ENCODE results near the gene LARP6.
"Not testable (repeated sequence)": the region's sequence is repeated elsewhere in the genome, so short reads cannot be mapped to it uniquely, and the experiment has no call there.

The LARP6 gene

DNA sequence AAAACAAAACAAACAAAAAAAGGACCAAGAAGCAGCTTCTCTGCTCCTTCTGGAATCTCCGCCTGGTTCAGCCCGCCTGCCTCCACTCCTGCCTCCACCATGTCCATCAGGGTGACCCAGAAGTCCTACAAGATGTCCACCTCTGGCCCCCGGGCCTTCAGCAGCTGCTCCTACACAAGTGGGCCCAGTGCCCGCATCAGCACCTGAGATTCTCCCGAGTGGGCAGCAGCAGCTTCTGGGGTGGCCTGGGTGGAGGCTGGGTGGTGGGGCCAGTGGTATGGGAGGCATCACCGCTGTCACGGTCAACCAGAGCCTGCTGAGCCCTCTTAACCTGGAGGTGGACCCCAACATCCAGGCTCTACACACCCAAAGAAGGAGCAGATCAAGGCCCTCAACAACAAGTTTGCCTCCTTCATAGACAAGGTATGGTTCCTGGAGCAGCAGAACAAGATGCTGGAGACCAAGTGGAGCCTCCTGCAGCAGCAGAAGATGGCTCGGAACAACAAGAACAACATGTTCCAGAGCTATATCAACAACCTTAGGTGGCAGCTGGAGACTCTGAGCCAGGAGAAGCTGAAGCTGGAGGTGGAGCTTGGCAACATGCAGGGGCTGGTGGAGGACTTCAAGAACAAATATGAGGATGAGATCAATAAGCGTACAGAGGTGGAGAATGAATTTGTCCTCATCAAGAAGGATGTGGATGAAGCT is 4.8 kb upstream of the LARP6 start:
- DNase-seq, result not testable (repeated sequence)

DNA sequence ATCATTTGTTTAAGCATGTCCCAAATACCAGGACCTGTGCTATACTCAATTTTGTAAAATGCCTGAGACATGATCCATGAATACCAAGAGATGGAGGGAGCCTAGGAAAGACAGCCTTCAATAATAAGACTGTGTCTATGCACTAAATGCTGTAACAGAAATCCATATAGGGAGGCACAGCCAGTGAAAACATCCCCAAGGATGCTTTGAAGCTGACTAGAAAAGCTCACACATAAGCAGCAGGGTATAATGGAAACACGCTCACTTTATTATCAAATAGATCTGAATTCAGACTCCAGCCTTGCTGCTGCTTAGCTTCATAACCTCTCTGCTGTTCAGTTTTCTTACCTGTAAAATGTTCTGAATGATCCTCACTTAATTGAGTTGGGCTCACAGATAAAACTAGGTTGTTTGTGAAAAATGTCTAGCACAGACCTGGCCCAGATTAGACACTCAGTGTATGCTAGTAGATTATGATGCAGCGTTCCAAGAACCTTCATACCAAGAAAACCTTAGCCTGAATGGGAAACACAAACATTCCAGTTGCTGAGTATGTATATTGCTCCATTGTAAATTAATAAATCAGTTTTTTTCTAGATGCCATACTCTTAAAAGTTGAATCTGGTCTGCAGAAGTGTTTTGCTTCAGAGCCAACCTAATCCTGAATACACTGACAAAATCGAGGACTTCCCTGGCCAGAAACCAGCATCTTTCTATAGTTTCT is 3.8 kb upstream of the LARP6 start:
- no peak for DNase-seq

DNA sequence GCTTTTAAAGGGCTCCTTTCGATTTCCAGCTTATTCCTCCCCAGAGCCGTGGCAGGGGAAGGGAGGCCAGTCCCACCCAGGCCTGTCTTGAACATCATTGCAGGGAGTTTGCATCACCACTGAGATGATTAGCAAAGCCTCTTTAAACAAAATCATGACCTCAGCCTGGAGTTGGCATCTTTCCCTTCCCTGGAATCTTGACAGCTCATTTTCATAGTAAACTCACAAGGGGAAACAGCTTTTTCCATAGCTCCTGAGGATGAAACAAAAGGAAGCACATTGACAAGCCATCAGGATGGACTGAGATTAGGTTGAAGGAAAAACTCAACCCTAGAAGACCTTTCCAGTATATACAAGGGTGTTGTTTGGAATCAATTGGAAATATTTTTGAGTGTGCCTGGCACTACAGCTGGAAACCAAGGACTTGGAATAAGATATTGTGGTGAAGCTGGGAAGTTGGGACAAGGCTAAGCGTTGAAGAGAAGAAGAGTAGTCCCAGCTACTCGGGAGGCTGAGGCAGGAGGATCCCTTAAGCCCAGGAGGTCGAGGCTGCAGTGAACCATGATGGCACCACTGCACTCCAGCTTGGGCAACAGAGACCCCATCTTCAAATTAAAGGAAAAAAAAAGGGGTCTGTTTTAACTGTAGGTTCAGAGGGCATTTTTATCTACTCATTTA is 3.1 kb upstream of the LARP6 start:
- no peak for DNase-seq

DNA sequence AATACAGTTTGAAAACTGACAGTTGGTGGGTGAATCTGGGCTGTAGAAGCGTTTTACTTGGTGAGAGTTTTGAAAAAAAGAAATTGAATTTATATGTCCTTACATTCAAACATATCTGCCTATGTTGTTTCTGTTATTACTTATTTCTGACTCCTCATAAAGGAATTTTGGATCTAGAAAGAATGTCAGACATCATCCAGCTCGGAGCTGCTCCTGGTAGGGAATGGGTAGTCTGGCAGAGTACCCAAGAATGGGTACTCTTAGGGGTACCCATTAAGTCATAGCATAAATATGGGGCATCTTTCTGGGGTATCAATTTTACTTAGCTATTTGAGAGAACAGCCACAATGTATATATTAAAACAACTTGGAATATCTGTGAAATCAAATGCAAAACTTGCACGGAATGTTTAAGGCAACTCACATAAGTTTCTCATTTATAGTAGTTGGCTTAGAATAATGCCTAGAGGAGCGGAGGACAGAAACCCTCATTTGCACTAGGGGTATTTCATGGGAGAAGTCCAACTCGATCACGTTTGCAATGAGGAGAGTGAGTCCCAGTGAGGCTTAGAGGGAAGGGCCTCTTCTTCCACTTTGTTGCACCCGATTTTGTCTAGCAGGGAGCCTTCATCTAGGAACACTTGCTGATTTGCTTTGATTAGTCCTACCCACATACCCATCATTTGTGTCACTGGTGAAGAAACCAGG is 2.4 kb upstream of the LARP6 start:
- no peak for DNase-seq

DNA sequence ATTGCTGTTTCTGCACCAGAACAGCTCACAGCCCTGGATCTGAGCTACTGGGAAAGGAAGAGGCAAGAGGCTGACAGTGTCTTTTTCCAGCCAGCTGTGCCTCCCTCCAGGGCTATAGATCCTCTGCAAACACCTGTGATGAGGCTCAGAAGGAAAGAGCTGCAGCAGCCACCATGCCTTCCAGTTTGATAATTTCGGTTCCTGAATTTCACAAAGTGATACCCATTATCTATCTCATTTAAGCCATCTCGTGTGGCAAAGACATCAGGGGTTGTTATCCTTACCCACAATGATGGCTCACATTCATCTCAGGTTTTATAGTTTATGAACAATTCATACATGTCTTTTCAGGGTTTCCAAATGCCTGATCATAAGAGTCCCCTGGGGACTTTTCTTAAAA is 1.8 kb upstream of the LARP6 start:
- no peak for DNase-seq

DNA sequence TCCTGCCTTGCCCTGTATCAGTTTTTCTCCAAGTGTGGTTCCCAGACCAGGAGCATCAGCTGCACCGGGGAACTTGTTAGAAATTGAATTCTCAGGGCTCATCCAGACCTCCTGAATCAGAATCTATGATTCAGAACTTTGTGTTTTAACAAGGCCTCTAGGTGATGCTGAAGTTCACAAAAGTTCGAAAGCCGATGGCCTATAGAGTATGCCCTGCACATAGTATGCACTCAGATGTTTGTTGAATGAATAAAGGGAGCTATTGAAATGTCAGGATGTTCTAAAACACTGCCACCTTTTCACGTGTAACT is 664 bp upstream of the LARP6 start:
- DNase-seq, result no peak

DNA sequence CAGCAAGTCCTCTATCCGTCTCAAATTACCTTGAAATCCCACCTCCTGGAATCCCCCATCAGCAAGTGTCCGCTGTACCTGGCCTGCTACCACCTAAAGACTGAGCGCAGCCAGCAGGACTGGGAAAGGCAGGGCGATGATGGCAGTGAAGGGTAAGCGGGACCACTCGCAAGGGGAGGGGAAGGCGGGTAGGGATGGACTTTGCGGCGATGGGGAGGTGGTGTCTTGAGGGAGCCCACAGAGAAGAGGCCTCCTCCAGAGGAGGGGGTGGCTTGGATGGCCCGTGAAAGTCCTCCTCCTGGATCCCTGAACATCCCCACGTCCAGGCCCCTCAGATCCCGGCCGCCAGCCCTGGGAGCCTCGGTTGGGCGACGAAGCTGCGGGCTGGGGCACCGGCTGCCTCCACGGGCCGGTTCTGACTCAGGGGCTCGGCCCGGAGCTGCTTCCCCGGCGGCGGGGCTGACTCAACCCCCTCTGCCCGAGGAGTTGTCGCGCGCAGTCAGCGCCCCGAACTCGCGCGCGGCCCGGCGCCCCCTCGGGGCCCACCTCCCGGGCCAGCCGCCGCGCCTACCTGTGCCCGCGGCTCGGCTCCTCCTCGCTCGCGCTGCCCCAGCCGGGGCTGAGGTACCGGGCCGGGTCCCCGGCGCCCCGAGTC is 512 bp downstream of the LARP6 start:
- DNase-seq, result no peak

DNA sequence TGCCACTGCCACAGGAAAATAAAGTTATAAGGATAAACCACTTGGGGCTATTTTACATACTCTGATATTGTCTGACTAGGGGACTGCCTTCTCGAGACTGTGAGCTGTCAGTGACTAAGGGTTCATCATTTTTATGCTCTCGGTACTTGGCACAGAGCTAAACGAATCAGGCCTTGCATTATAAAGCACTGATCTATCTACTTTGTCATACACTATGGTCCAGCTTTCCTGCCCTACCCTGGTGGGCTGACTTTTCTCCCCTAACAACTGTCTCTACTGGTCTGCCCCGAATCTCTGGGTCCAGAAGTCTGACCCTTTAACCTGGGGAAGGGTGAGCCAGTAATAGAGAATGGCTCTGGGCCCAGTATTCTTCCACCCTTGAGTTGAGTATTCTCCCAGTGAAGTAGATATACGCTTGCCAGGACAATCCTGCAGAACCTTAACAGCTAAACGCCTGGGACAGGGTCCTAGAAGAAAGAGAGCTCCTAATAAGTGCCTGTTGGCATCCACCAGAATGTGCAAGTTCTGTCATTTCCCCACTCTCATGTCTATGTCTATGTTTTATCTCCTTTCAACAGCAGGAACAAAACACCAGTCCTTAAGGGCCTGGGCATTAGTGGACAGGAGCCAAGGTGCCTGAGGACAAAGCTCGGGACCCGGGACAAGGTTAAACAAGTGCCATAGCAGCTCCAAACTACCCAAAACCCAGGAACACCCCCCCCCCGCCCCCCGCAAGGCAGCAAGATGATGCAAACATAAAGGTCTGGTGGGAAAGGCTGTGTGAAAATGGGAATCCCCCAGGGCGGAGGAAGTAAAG is 1.2 kb downstream of the LARP6 start:
- no peak for DNase-seq

DNA sequence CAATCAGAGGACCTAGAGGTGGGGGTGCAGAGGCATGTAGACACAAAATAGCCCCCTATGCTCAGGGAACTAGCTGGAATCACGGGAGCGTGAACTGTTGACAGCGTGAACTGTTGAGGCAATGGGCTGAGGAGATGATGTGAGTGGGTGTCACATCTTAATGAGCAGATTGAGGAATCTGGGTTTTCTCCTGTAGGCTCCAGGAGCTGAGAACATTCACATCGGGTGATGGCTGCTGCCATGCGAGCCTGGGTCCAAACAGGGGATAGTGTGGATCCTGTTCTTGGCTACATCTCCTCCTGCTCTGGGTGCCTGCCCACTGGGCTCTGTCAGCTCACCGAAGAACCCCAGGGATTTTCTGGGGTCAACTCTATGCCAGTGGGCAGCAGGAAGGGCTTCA is 2.1 kb downstream of the LARP6 start:
- DNase-seq, result no peak

DNA sequence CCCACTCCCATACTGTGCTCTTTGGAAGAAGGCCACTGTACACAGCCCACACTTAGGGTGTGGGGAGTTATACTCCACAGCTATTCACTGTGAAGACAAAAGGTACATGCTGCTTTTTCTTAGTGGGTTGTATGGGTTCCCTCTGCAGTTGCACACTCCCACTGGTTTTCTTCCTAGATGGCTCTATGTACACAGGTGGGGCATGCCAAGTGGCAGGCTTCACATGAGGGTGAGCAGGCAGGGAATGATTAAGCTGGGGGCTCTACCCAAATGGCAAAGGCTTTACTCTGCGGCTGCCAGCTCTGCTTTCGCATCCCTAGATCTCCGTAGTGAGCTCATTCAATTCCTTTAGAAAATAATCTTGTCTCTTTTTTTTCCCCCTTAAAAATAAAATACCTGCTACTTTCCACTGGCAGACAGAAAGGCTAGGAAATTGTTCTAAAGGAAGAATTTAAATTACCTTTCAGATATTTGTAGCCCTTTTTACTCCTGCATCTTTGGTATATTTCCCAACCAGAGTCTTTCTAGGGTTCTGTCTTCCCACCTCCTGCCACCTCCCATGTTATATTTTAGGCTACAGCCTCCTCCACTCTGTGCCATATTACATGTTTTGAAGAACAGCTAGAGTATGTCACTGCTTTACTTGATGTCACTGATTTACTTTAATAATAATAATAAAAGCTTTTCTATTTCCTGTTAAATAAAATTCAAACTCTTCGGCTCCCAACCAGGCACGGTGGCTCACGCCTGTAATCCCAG is 8.2 kb downstream of the LARP6 start:
- no peak for DNase-seq

DNA sequence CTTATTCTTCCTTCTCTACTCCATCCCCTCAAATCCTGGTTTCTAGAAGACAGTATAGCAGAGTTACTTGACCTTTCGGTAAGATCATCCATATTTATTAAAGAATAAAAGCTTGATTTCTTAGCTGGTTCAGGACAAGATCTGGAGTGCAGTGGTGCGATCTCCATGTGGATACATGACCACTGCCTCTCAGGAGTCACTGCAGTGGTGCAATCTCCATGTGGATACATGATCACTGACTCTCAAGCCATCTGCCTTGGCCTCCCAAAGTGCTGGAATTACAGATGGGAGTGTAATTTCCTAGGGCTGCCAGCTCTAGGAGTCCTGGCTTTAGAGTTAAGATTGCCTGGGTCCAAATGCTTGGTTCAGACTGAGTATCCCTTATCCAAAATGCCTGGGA is 16.5 kb downstream of the LARP6 start:
- DNase-seq, result no peak

DNA sequence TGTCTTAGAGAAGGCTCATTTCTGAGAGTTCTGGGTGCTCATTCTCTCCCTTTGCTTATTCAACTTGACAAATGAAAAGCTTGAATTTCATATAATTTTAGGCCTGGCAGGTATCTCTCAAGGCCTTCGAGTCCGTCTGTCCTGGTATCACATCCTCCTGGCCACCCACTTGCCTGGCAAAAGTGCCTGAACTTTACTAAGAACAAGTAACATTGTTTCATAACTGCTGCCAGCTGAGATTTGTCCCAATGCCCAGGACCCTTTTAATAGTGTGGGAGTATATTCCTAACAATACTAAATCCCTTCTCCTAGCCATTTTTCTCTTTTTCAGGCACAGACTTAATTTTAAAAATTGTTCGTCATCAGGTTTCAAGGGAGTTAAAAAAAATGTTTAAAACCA is 18.1 kb downstream of the LARP6 start:
- DNase-seq, result no peak

DNA sequence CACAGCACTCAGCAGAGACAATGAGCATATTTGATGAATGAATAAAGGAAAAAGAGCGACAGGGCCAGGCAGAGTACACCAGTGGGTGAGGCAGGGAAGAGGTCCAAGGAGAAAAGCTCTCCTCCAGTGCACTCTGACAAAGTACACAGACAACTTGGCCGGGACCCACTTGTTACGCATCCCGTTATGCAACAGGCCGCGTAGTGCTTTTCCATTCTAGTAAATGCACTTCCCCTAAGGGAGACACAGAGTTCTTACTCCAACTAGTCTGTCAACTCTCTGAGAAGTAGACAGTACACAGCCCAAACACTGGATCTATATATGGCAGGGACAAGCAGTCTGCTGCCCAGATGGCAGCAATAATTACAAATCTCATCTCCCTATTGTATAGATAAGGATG is 18.5 kb downstream of the LARP6 start:
- no peak for DNase-seq

DNA sequence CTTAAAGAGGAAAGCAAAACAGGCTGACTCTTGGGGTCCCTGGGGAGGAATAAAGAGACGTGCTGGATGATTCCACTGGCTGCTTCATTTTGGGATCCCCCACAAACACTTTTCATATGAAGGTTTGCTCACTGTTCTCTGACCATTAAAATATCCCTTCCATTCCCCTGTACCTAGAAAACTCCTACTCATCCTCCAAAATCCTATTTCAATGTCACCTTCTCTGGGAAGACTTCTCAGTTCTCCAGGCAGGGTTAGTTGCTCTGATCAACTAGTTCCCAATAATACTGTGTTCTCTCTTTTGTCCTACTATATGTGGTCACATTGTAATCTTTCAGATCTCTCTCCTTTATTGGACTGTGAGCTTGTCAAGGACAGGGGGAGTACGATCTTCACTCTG is 19.0 kb downstream of the LARP6 start:
- no peak for DNase-seq

DNA sequence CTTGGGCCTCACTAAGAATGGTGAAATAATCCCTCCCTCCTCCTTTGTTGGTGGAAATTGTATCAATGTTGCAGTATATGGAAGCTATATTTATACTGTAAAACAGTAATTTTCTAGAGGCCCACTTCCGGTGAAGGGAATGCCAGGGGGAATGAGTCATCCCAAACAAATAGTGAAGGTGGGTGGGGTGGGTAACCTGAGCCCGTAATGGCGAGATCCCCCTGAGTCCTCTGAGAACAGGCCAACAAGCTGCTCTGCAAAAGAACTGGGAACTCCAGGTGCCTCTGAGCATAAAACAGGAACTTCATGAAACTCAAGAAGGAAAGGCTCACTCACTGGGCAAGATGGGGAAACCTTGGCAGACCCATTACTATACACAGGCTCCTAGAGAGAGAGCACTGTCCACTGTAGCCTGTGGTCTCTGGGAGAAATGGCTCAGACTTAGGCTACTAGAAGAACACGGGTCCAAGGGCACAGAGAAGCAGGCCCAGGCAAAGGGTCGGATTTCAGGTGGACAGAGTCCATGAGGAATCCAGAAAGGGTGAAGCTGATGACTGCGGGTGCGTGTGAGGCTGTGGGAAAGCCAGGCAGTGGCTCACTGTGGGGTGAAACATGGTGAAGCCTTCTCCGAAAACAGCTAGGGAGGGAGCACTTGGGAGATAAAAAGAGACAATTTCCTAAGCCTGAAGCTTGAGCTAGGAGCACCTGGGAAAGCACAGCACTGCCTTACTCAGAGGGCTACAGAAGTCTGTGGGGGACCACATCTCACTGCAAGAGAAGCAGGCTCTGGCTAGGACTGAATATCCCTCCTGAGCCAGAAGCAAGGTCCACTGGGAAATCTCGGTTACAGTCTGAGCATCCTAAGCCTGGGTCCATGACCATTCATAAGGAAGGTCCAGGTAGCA is 19.8 kb downstream of the LARP6 start:
- DNase-seq, result no peak

DNA sequence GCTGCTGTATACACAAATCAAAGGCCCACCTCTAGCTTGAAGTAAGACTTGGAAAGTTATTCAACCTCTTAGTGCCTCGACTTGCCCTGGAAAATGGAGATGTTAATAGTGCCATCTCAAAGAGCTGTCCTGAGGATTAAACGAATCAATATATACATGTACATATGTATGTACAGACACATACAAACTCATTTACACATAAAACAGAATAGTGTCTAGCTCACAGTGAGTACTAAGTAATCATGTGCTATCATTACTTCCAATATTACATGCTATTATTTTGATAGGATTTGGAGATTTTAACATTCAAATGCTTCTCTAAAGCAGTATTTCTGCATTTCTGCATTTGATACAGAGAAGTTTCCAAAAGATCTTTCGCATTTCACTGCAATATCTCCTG is 20.5 kb downstream of the LARP6 start:
- no peak for DNase-seq

DNA sequence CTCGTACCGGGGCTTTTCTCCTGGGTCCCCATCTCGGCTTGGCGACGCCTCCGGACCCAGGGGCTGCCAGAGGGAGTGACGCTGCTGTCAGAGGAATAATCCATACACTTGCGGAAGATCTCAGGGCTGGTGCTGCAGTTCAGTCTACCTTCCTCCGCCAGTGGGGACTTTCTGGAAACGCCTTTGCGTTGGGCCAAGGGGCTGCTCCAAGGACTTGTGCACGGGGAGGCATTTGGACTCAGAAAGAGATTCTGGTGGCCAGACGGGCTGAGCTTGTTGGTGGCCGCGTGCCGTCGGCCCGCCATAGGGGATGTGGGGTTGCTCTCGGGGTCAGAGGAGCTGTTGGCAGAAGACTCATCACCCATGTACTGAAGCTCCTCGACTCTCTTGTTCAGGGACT is 21.8 kb downstream of the LARP6 start:
- no peak for DNase-seq

DNA sequence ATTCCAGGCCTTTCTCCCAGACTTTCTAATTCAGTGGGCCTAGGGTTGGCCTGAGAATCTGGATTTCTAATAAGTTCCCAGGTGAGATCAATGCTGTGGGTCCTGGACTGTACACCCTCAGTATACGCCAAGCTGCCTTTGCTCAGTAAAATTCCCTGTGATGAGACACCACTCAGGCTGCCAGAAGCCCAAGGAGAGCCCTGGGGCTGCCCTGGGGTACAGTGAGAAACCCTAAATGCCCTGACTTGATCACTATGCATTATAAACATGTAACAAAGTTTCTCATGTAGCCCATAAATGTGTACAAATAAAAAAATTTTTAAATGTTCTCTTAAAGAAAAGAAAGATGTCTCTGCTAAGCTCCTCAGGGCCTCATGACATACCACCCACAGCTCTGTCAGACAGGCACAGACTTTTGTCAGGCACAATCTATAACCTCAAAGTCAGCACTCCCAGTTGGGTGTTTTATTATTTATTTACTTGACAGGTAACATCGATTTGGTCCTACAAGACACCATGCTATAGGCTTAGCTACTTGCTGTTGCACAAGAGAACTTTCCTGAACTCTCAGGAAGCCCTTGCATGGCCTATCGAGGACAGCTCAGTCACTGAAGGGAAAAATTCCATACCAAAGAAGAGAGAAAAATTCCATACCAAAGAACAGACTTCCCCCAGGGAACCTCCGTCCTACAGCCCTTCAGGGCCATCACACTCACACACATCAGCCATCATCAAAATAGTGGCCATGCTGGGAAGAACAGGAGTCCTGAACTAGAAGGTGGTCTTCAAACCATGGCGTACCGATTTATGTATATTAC is 22.7 kb downstream of the LARP6 start:
- DNase-seq, result no peak

DNA sequence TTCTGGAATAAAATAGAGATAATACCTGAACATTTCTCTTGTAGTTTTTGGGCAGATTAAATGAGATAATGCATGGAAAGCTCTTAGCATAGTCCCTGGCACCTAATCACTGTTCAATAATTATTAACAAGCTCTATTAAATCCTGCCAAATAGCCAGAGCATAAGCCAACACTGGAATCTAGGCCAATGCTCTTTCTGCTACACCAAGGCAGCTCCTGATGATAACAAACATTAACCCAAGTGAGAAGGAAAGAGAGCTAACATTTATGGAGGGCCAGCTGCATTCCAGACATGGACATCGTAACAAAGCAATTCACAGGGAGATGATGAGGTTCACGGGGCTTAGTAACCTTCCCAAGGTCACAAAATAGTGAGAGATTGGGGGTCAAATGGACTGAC is 23.3 kb downstream of the LARP6 start:
- DNase-seq, result no peak
